GM21526 (cell line): ENCODE results near the gene ZNF697.

ENCODE experiments used
- ATAC-seq: cut with Tn5 transposase; IDR thresholded peaks from one replicate; pipeline ENCODE4 v1.9.1; 2021; ENCODE audit warnings: moderate library complexity; ENCODE audit not compliant: unreplicated experiment, low FRiP score

Gene ZNF697

GRCh38 chr1:119667173-119667572 is 19.1 kb upstream of the ZNF697 start:
- ATAC-seq, result no peak

DNA sequence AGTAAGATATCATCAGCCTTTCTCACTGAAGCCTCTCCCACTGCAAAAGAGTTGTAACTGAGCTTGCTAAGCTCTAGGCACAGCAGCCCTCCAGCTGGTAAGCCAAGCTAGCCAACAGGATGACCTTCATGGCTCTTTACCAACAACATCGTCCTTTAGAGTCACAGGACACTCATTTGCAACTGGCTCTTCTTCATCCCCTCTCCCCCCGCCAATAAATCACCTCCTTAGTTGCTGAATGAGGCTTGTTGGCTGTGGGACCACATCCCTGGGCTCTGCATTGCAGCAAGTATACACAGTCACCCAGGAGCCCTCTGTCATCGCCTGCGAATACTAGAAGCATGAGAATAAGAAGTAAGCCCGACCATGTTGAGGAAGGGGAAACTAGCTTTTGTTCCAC is 16.0 kb upstream of the ZNF697 start:
- ATAC-seq, result no peak

GRCh38 chr1:119662034-119662437 is 14.0 kb upstream of the ZNF697 start:
- peak; percentile 70 for ATAC-seq

DNA sequence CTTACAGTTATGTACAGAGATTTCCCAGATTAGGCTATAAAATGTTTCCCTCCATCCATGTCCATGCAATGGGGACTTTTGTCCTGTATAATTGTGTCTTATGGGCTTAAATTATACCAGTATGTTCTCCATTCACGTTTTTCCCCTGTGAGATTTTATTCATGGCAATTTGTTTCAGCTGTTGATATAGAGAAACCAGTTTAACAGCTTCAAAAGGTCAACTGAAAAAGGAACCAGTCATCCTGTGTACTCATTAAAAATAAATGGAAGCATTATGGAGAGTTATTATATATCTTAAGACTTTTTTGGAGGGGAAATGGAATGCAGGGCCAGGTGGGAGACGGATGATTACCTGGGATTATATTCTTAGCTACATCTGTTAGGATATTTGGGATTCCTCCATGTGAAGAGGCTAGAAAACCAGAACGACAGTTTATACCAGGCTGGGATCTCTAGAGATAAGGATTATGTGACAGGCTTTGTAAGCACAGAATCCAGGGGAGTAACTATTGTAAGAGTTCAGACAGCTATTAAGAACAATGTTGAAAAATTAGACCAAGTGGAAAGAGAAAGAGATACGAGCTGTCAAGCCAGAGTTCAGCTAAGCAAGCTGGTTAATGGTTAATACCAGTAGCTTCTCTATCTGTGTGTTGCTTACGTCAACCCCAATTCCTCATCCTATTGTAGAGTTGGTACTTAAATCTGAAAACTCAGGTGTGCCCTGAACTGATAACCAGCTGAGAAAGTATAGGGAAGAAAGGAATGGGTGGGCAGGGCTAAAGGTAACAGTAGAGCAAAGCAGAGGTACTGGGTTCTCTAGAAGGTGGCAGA is 12.4 kb upstream of the ZNF697 start:
- ATAC-seq, result no peak

GRCh38 chr1:119659628-119660027 is 11.6 kb upstream of the ZNF697 start:
- no peak for ATAC-seq

DNA sequence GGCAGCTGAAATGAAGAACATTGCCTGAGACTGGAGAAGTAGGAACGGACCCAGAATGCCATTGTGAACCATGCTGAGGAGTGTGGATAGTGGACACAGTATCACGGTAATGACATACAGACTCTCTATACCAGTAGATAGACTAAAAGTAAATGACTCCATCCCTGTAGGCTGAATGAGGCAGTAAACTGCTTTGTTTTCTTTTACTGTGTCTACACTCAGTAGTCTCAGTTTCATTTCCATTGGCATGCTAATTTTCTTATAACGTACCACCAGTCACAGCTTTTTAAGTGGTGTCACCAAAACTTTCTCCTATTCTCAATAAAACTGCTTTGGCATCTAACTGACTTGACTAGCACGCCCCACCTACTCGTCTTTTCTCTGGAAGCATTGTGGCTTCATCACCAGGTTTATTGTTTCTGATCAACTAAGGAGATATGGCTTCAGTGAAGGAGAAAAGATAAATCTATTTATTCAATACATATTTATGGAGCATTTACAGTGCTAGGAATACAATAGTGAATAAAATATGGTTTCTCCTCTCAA is 8.4 kb upstream of the ZNF697 start:
- peak; percentile 66 for ATAC-seq

- ATAC-seq, result no peak
These were observed 7.1 kb upstream of the ZNF697 start for GRCh38 chr1:119655154-119655553.

DNA sequence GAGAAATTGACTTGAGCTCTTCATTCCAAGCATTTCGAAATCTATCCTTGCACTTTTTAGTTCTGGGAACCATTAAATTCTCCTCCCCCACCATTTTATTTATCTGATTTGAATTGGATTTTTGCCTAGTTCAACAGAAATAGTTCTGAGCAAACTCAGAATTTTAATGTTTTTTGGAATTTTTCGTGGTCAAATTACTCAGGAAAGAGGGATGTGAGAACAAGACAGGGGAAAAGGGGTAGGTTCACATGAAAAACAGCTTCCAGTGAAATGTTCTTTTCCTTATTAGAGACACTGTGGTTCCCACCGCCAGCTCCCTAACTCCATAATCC is 5.7 kb upstream of the ZNF697 start:
- no peak for ATAC-seq

DNA sequence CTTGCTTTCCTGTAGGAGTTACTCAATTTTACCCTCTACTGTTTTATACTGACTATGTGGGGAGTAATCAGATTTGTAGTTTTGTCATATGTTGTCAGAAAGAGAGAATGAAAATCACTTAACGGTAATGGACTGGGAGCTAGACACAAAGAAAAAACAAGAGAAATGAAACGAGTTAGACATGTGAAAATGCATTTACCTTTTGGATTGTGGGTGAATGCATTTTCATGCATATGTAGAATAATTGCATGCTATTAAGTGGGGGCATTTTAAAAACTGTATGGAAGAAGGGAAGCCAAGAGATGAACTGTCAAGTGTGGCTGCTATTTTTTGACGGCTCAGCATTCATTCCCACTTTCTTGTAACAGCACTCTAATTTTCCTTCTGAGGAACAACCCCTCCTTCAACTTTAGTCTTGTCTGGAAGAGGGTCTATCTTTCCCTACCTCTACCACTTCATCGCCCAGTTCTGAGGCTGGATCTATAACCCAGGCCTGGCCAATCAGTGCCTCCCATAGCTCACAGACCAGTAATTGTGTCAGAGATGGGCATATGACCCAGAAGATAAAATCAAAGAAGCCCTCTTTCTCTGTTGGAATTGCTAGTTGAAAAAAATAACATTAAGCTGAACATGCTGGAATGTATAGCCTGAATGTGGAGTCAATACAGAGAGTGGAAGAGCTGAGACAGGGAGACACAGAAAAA is 5.2 kb upstream of the ZNF697 start:
- ATAC-seq, result no peak

GRCh38 chr1:119652587-119652986 is 4.5 kb upstream of the ZNF697 start:
- no peak for ATAC-seq

- ATAC-seq, result no peak
These were observed 3.6 kb upstream of the ZNF697 start for GRCh38 chr1:119651641-119652040.

GRCh38 chr1:119651133-119651532 is 3.1 kb upstream of the ZNF697 start:
- ATAC-seq, result no peak

GRCh38 chr1:119648620-119649004 is 546 bp upstream of the ZNF697 start:
- ATAC-seq, result no peak

DNA sequence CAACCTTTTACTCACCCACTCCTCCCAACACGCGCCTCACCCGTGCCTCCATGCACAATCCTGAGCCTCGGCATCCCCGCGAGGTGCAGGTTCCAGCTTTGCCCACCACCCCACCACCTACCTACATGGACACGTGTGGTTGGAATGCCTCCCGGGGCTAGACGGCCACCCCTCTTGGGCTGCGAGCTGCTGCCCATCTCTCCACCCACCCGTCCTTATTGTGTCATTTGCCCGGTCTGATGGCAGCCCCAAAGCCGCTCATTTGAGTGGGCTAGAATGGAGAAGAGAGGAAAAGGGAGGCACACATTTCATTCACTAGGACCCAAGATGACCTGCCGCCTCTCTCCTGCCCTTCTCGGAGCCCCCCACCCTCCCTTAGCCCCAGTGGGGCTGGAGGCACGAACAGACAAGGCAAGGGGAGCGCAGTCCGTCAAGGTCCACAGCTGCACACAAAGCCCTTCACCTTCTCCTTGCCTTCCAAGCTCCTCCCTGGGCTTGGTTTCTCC is 785 bp downstream of the ZNF697 start:
- peak; percentile 20 for ATAC-seq

DNA sequence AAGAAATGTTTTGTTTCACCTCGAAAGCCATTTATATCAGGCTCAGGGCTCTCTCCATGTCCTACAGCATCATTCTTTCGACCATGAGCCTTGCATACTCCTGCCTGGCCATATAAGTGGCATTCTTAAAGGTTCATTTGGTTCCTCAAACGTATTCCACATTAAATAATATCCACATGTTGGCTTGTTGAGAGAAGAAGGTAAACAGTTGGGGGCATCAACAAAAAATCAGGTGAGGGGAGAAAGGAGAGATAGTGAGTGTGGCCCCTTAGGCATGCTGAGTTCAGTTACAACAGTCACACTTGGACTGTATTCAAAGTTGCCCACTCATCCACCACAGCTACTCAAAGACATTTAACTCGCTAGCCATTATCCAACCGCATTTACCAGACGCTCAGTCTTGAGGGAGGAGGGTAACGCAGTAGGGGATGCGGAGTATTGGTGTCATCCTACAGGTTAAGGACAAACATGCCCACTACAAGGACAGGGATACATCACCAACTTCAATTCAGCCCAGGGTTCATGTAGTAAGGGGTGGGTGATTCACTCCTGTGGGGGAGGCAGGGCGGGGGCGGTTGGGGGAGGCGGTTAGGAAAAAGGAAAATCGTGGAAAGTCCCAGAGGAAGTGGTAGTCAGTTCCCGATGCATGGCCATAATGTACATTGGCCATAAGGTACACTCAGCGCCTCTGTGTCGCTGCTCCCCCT is 1.4 kb downstream of the ZNF697 start:
- ATAC-seq, result no peak

- ATAC-seq, result no peak
These were observed 9.0 kb downstream of the ZNF697 start for GRCh38 chr1:119639109-119639508.

DNA sequence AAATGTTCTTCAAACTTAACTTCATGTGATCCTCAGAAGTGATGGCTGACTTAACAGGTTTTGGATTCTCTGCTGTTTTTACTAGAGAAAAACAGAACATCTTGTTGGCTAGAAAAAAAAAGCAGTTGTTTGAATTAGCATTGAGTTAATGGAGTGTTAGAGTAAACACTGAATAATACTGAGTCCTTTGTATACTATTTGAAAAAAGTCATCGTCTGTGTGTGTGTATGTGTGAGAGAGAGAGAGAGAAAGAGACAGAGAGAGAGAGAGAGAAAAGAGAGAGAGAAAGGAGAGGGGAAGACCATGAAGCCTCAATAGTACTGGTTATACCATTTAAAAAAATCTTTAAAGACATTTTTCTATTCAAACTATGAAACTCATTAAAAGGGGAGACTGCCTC is 10.4 kb downstream of the ZNF697 start:
- no peak for ATAC-seq

GRCh38 chr1:119636491-119637089 is 11.5 kb downstream of the ZNF697 start:
- ATAC-seq, result no peak

DNA sequence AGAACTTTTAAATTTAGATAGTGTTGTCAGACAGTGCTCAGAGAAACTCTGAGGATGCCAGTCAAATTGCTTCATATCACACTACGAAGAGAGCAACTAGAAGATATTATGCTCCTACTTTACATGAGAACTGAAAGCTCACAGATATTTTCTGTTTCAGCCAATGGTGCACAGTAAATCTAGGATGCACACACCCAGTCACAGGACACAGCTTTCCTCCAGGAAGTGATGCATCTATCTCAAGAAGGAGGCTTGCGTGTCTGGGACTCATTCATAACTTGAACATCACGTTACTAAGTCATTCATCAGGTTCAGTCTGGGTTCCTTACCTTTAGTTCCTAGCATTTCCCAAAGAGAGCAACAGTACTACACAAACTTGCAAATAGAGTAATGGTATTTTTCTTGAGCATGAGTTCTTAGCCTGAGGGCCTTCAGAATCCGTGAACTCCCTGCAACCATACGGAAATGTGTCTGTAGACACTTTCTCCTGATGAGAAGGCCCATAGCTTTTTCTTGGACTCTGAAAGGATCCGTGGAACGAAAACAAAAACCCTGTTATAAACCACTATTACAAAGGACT is 12.2 kb downstream of the ZNF697 start:
- ATAC-seq, result peak; percentile 64

- no peak for ATAC-seq
These were observed 14.1 kb downstream of the ZNF697 start for GRCh38 chr1:119634016-119634415.
